ENCODE results near the gene CNOT6L.

Gene CNOT6L

GRCh38 chr4:77815636-77816035 is 3.5 kb downstream of the CNOT6L start:
- H3K27ac ChIP-seq: peak overlapping the region; percentile 96
- no peak for TF ChIP-seq ZFX (IDR thresholded peaks at IDR 0.05; ENCODE audit: borderline replicate concordance)
- TF ChIP-seq CTCF (IDR thresholded peaks at IDR 0.05): no peak

GRCh38 chr4:77805840-77806239 is 13.3 kb downstream of the CNOT6L start:
- H3K27ac ChIP-seq: no peak overlapping the region
- TF ChIP-seq ZFX (IDR thresholded peaks at IDR 0.05; ENCODE audit: borderline replicate concordance): no peak
- TF ChIP-seq CTCF (IDR thresholded peaks at IDR 0.05): no peak

- TF ChIP-seq ZFX (IDR thresholded peaks at IDR 0.05; ENCODE audit: borderline replicate concordance): no peak
- no peak overlapping the region for H3K27ac ChIP-seq
Measured at GRCh38 chr4:77804471-77804870, 14.7 kb downstream of the CNOT6L start.

GRCh38 chr4:77802402-77802801 is 16.8 kb downstream of the CNOT6L start:
- no peak for TF ChIP-seq ZFX (IDR thresholded peaks at IDR 0.05; ENCODE audit: borderline replicate concordance)
- no peak for TF ChIP-seq CTCF (IDR thresholded peaks at IDR 0.05)

GRCh38 chr4:77801260-77801608 is 17.9 kb downstream of the CNOT6L start:
- no peak overlapping the region for H3K27ac ChIP-seq
- TF ChIP-seq ZFX (IDR thresholded peaks at IDR 0.05; ENCODE audit: borderline replicate concordance) (no peak), CTCF (IDR thresholded peaks at IDR 0.05) (no peak)

More at GRCh38 chr4:77802402-77802801, 16.8 kb downstream of the CNOT6L start:
- no peak overlapping the region for H3K27ac ChIP-seq

- TF ChIP-seq CTCF (IDR thresholded peaks at IDR 0.05) (no peak), ZFX (IDR thresholded peaks at IDR 0.05; ENCODE audit: borderline replicate concordance) (no peak)
- no peak overlapping the region for H3K27ac ChIP-seq
Measured at GRCh38 chr4:77800483-77801259, 18.5 kb downstream of the CNOT6L start.

GRCh38 chr4:77800077-77800476 is 19.1 kb downstream of the CNOT6L start:
- TF ChIP-seq CTCF (IDR thresholded peaks at IDR 0.05): no peak
- TF ChIP-seq ZFX (IDR thresholded peaks at IDR 0.05; ENCODE audit: borderline replicate concordance): no peak
- H3K27ac ChIP-seq: no peak overlapping the region

GRCh38 chr4:77798385-77798784 is 20.8 kb downstream of the CNOT6L start:
- H3K27ac ChIP-seq: no peak overlapping the region
- no peak for TF ChIP-seq CTCF (IDR thresholded peaks at IDR 0.05)
- no peak for TF ChIP-seq ZFX (IDR thresholded peaks at IDR 0.05; ENCODE audit: borderline replicate concordance)
